Measurements from ENCODE around the gene MDM1. TPM values are rescaled to one million over a fixed set of nuclear protein-coding genes. Genes with fewer than 3 reads are reported as not detected.

MDM1 gene
- total RNA-seq, 3 donors from 2014 or later = 7.1 to 70.9 (median 11.5) TPM

GRCh38 chr12:68259318-68259940, 72.7 kb downstream of the MDM1 start:
- intact Hi-C loops (cut with DNase I, micrococcal nuclease) = no loop called here
- Histone ChIP-seq H3K4me3 (no peak overlapping the region), H3K36me3 (ENCODE audit: low read depth) (no peaks in the 10 kb centered on the region), H3K9me3 (no peaks in the 10 kb centered on the region), H3K4me1 (ENCODE audit: low read depth) (no peaks in the 10 kb centered on the region)
- ATAC-seq (no peak), DNase-seq (no peak)
- no peak for TF ChIP-seq CTCF (IDR thresholded peaks at IDR 0.05)

- intact Hi-C loops (cut with DNase I, micrococcal nuclease) = no loop called here
- ATAC-seq (no peak), DNase-seq (no peak)
- Histone ChIP-seq H3K9me3 (no peaks in the 10 kb centered on the region), H3K36me3 (ENCODE audit: low read depth) (no peaks in the 10 kb centered on the region), H3K4me3 (no peak within 1 kb of the TSS), H3K4me1 (ENCODE audit: low read depth) (no peaks in the 10 kb centered on the region)
- no peak for TF ChIP-seq CTCF (IDR thresholded peaks at IDR 0.05)
These were observed 78.7 kb downstream of the MDM1 start, which contains the start of gene IL22 for GRCh38 chr12:68253504-68253903. Gene IL22, minus strand, starts transcription at chr12:68253604. Its CDS starts 156 bp downstream, at chr12:68253448.

- ATAC-seq (no peak), DNase-seq (no peak)
- Histone ChIP-seq H3K9me3 (no peaks in the 10 kb centered on the region), H3K36me3 (ENCODE audit: low read depth) (no peaks in the 10 kb centered on the region), H3K4me1 (ENCODE audit: low read depth) (no peaks in the 10 kb centered on the region), H3K4me3 (no peak overlapping the region)
- no peak for TF ChIP-seq CTCF (IDR thresholded peaks at IDR 0.05)
- intact Hi-C loops (cut with DNase I, micrococcal nuclease) = no loop called here
These were observed 80.1 kb downstream of the MDM1 start for GRCh38 chr12:68252077-68252476.

GRCh38 chr12:68250454-68250853, 81.7 kb downstream of the MDM1 start:
- no peak for DNase-seq
- Histone ChIP-seq H3K4me1 (ENCODE audit: low read depth) (no peaks in the 10 kb centered on the region), H3K4me3 (no peak overlapping the region), H3K9me3 (no peaks in the 10 kb centered on the region), H3K36me3 (ENCODE audit: low read depth) (no peaks in the 10 kb centered on the region)
- ATAC-seq = no peak
- no peak for TF ChIP-seq CTCF (IDR thresholded peaks at IDR 0.05)
- intact Hi-C loops (cut with DNase I, micrococcal nuclease) = no loop called here

GRCh38 chr12:68247785-68248184, 84.4 kb downstream of the MDM1 start:
- no peak for DNase-seq
- Histone ChIP-seq H3K9me3 (no peaks in the 10 kb centered on the region), H3K4me3 (no peak overlapping the region), H3K36me3 (ENCODE audit: low read depth) (no peaks in the 10 kb centered on the region), H3K4me1 (ENCODE audit: low read depth) (no peaks in the 10 kb centered on the region)
- ATAC-seq = no peak
- intact Hi-C loops (cut with DNase I, micrococcal nuclease) = no loop called here
- no peak for TF ChIP-seq CTCF (IDR thresholded peaks at IDR 0.05)

- no peak for DNase-seq
- no peaks in the 10 kb centered on the region for H3K4me1 ChIP-seq (ENCODE audit: low read depth)
- TF ChIP-seq CTCF (IDR thresholded peaks at IDR 0.05) = no peak
- H3K9me3 ChIP-seq = no peaks in the 10 kb centered on the region
- no peak for ATAC-seq
- intact Hi-C loops (cut with DNase I, micrococcal nuclease) = no loop called here
- H3K4me3 ChIP-seq = no peak overlapping the region
- no peaks in the 10 kb centered on the region for H3K36me3 ChIP-seq (ENCODE audit: low read depth)
These were observed 85.8 kb downstream of the MDM1 start for GRCh38 chr12:68246350-68246749.

All from mucosa of descending colon (tissue), 3 donors.